ENCODE measurements around the gene GPR150.

Gene GPR150

GRCh38 chr5:95646569-95647431, 26.9 kb downstream of the GPR150 start, which contains the start of gene RFESD (continued):
- TF ChIP-seq ZBTB49 (tag by site-specific recombination; IDR thresholded peaks at IDR 0.05; ENCODE audit: low read depth) (no peak), ZSCAN23 (tag by site-specific recombination; IDR thresholded peaks at IDR 0.05) (no peak), SALL2 (tag by site-specific recombination; IDR thresholded peaks at IDR 0.05; ENCODE audit: borderline replicate concordance) (no peak), ZFP41 (tag by site-specific recombination; IDR thresholded peaks at IDR 0.05; ENCODE audit: borderline replicate concordance) (no peak), PRDM6 (tag by site-specific recombination; IDR thresholded peaks at IDR 0.05) (no peak), ZNF23 (tag by site-specific recombination; IDR thresholded peaks at IDR 0.05; ENCODE audit: borderline replicate concordance) (no peak), BCL11A (tag by site-specific recombination; IDR thresholded peaks at IDR 0.05; ENCODE audit: low read depth) (no peak), ZNF404 (tag by site-specific recombination; IDR thresholded peaks at IDR 0.05) (no peak), ZNF768 (tag by site-specific recombination; IDR thresholded peaks at IDR 0.05) (no peak), ZNF560 (tag by site-specific recombination; IDR thresholded peaks at IDR 0.05; ENCODE audit: borderline replicate concordance) (no peak), ZNF530 (tag by site-specific recombination; IDR thresholded peaks at IDR 0.05; ENCODE audit: low read depth) (no peak), KLF17 (tag by site-specific recombination; IDR thresholded peaks at IDR 0.05) (0 out of 2 replicates have a peak, but pooled peaks have one; percentile 22), ZNF701 (tag by site-specific recombination; IDR thresholded peaks at IDR 0.05) (no peak), ZNF707 (tag by site-specific recombination; IDR thresholded peaks at IDR 0.05) (no peak), INSM2 (tag by site-specific recombination; IDR thresholded peaks at IDR 0.05) (0 out of 2 replicates have a peak, but pooled peaks have one; percentile 33), FEZF1 (tag by site-specific recombination; IDR thresholded peaks at IDR 0.05) (no peak), ZNF184 (tag by site-specific recombination; IDR thresholded peaks at IDR 0.05) (no peak), ZNF112 (tag by site-specific recombination; IDR thresholded peaks at IDR 0.05) (no peak), ZNF513 (tag by site-specific recombination; IDR thresholded peaks at IDR 0.05) (no peak), ZSCAN5A (tag by site-specific recombination; IDR thresholded peaks at IDR 0.05) (peak; percentile 47; the same call in 1 of the 2 replicates), SP2 (tag by site-specific recombination; IDR thresholded peaks at IDR 0.05) (peak; percentile 96), ZNF423 (tag by site-specific recombination; IDR thresholded peaks at IDR 0.05) (no peak), ZNF600 (tag by site-specific recombination; IDR thresholded peaks at IDR 0.05) (peak; percentile 35), ZNF791 (tag by site-specific recombination; IDR thresholded peaks at IDR 0.05) (no peak), ZIC2 (tag by site-specific recombination; IDR thresholded peaks at IDR 0.05) (no peak; the same call in 1 of the 2 replicates), ZNF24 (tag by site-specific recombination; IDR thresholded peaks at IDR 0.05) (no peak), KLF8 (tag by site-specific recombination; IDR thresholded peaks at IDR 0.05) (peak; percentile 58), ELK4 (IDR thresholded peaks at IDR 0.05; ENCODE audit: borderline replicate concordance, low read depth, low read length) (no peak), ZNF350 (tag by site-specific recombination; IDR thresholded peaks at IDR 0.05) (no peak)

All from HEK293 (cell line).